ENCODE results near the gene STAB1. TPM values are rescaled to one million over a fixed set of nuclear protein-coding genes. Genes with fewer than 3 reads are reported as not detected.

STAB1 gene
- total and polyA plus RNA-seq, 2 of the 13 experiments (the other 11 are each of a cell fraction or from before 2014, with no cell fraction given) = 0.09 to 0.34 TPM

DNA sequence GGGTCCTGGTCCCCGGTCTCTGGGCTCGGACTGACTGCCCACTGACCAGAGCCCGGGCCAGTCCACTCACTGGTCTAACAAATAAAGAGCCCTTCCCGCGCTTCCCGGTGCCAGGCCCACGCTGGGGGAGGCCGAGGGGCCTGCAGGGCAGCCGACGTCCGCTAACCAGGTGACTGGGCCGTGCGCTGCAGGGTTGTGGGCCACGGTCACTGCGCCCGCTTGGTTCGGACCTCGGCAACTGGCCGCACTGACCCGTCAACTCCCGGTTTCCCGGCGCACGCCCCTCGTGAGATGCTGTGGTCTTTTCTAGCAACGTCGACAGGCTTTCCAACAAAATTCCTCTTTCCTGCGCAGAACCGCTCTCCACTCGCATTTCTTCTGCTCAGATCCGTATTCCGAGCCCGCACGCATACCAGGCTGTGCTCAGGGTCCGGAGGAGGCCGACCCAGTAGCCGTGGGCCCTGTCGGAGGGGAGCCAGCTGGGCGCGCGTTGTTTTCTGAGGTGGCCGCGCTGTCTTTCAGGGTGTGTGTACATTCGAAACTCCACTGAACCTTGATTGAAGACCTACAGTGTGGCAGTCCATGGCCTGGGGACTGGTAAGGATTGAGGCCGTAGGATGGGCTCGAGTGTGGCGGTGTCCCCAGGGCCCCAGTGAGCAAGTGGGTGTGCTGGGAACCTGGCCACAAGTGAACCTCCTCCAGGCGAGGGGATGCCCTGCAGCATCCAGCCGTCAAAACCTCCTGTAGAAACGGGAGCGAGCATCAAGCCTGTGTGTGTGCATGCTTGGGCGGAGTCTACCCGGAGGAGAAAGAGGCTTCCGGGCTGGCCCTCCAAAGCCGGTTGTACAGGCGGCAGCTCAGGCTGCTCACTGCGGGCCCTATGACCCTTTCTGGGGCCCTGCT lies 39.4 kb downstream of the STAB1 start (continued):
- TF ChIP-seq ZC3H4 (CRISPR knock-in tag; IDR thresholded peaks at IDR 0.05; ENCODE audit: borderline replicate concordance) = no peak
- TF ChIP-seq GTF3A (CRISPR knock-in tag; conservative IDR thresholded peaks at IDR 0.05) = no peak
- TF ChIP-seq ZNF567 (CRISPR knock-in tag; IDR thresholded peaks at IDR 0.05; ENCODE audit: borderline replicate concordance) = 0 out of 2 replicates have a peak, but pooled peaks have one; percentile 76
- TF ChIP-seq GTF2F1 (IDR thresholded peaks at IDR 0.05; ENCODE audit: low read length) = no peak
- no peak for TF ChIP-seq KLF16 (CRISPR knock-in tag; IDR thresholded peaks at IDR 0.05)
- TF ChIP-seq ZNF510 (CRISPR knock-in tag; IDR thresholded peaks at IDR 0.05; ENCODE audit: low read depth) = 0 out of 2 replicates have a peak, but pooled peaks have one; percentile 40
- peak; percentile 24; the same call in 1 of the 2 replicates for TF ChIP-seq YEATS4 (CRISPR knock-in tag; IDR thresholded peaks at IDR 0.05; ENCODE audit: borderline replicate concordance)
- TF ChIP-seq, protein P1, sequence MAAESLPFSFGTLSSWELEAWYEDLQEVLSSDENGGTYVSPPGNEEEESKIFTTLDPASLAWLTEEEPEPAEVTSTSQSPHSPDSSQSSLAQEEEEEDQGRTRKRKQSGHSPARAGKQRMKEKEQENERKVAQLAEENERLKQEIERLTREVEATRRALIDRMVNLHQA (CRISPR knock-in tag; IDR thresholded peaks at IDR 0.05) = no peak
- TF ChIP-seq PCBP1 (IDR thresholded peaks at IDR 0.05; ENCODE audit: borderline replicate concordance, low read depth, low read length) = no peak
- TF ChIP-seq MYNN (CRISPR knock-in tag; IDR thresholded peaks at IDR 0.05; ENCODE audit: low read depth) = no peak
- no peak for TF ChIP-seq ZBTB3 (CRISPR knock-in tag; IDR thresholded peaks at IDR 0.05; ENCODE audit: borderline replicate concordance, low read depth)
- no peak for TF ChIP-seq ZBTB7B (CRISPR knock-in tag; IDR thresholded peaks at IDR 0.05)
- no peak for TF ChIP-seq KDM2A (CRISPR knock-in tag; IDR thresholded peaks at IDR 0.05; ENCODE audit: borderline replicate concordance, low read depth)
- TF ChIP-seq, protein P2, sequence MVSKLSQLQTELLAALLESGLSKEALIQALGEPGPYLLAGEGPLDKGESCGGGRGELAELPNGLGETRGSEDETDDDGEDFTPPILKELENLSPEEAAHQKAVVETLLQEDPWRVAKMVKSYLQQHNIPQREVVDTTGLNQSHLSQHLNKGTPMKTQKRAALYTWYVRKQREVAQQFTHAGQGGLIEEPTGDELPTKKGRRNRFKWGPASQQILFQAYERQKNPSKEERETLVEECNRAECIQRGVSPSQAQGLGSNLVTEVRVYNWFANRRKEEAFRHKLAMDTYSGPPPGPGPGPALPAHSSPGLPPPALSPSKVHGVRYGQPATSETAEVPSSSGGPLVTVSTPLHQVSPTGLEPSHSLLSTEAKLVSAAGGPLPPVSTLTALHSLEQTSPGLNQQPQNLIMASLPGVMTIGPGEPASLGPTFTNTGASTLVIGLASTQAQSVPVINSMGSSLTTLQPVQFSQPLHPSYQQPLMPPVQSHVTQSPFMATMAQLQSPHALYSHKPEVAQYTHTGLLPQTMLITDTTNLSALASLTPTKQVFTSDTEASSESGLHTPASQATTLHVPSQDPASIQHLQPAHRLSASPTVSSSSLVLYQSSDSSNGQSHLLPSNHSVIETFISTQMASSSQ (IDR thresholded peaks at IDR 0.05; ENCODE audit: low read depth) = no peak
- TF ChIP-seq, protein P2 (CRISPR knock-in tag; IDR thresholded peaks at IDR 0.05; ENCODE audit: borderline replicate concordance) = 0 out of 2 replicates have a peak, but pooled peaks have one; percentile 7
- TF ChIP-seq, protein P3, sequence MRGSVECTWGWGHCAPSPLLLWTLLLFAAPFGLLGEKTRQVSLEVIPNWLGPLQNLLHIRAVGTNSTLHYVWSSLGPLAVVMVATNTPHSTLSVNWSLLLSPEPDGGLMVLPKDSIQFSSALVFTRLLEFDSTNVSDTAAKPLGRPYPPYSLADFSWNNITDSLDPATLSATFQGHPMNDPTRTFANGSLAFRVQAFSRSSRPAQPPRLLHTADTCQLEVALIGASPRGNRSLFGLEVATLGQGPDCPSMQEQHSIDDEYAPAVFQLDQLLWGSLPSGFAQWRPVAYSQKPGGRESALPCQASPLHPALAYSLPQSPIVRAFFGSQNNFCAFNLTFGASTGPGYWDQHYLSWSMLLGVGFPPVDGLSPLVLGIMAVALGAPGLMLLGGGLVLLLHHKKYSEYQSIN (CRISPR knock-in tag; IDR thresholded peaks at IDR 0.05; ENCODE audit: borderline replicate concordance) = no peak
- no peak for TF ChIP-seq ZBTB7A (CRISPR knock-in tag; IDR thresholded peaks at IDR 0.05)
- TF ChIP-seq ZNF383 (CRISPR knock-in tag; IDR thresholded peaks at IDR 0.05; ENCODE audit: borderline replicate concordance) = no peak
- no peak for TF ChIP-seq ZNF749 (CRISPR knock-in tag; IDR thresholded peaks at IDR 0.05; ENCODE audit: borderline replicate concordance)
- TF ChIP-seq ZNF329 (CRISPR knock-in tag; IDR thresholded peaks at IDR 0.05; ENCODE audit: low read depth) = 0 out of 2 replicates have a peak, but pooled peaks have one; percentile 27
- TF ChIP-seq, protein P4, sequence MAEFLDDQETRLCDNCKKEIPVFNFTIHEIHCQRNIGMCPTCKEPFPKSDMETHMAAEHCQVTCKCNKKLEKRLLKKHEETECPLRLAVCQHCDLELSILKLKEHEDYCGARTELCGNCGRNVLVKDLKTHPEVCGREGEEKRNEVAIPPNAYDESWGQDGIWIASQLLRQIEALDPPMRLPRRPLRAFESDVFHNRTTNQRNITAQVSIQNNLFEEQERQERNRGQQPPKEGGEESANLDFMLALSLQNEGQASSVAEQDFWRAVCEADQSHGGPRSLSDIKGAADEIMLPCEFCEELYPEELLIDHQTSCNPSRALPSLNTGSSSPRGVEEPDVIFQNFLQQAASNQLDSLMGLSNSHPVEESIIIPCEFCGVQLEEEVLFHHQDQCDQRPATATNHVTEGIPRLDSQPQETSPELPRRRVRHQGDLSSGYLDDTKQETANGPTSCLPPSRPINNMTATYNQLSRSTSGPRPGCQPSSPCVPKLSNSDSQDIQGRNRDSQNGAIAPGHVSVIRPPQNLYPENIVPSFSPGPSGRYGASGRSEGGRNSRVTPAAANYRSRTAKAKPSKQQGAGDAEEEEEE (CRISPR knock-in tag; IDR thresholded peaks at IDR 0.05; ENCODE audit: borderline replicate concordance) = no peak
- no peak for TF ChIP-seq JUND (CRISPR knock-in tag; IDR thresholded peaks at IDR 0.05)

All from HepG2 (cell line).